GM12801 (cell line): Measurements from ENCODE around the gene HOXA3.

Experiments
- TF ChIP-seq, protein P1 (sequence below): IDR thresholded peaks from one replicate; pipeline ENCODE4 v1.5.1; 2011; ENCODE audit warnings: control low read depth; ENCODE audit not compliant: insufficient read length; ENCODE audit errors: extremely low read depth

Gene HOXA3

DNA sequence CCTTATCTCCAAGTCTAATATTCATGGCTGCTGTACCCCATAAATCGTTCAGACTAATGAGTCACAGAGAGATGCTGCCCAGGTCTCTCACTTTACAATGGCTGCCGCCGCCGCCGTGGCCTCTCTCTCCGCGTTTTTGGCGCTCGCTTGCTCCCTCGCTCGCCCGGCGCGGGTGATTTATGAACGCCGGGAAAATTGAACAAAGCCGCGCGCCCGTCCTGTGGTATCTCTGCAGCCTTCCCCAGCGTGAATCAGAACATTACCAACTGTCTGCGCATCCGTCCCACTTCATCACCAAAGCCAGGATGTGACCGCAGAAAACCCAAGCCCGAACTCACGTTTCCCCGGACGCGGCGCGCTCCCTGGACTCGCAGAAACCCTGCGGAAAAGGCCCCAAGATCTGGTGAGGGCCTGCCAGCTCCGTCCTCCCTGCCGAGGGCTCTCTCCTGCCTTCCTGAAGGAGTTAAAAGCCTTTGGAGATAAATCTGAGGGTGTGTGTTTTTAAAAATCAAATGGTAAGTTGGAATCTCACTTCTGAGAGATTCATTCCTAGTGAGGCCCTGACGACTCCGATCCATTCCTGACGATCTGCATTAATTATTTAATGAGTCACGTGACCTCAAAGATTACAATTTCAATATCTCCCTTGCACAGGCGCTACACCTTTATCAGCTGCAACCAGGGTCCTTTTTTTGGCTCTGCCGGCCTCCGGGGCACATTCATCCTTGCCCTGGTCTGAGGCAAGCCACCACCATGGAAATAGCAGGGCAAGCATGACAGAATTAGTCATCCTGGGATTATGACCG, 28.1 kb downstream of the HOXA3 start:
- TF ChIP-seq, protein P1, sequence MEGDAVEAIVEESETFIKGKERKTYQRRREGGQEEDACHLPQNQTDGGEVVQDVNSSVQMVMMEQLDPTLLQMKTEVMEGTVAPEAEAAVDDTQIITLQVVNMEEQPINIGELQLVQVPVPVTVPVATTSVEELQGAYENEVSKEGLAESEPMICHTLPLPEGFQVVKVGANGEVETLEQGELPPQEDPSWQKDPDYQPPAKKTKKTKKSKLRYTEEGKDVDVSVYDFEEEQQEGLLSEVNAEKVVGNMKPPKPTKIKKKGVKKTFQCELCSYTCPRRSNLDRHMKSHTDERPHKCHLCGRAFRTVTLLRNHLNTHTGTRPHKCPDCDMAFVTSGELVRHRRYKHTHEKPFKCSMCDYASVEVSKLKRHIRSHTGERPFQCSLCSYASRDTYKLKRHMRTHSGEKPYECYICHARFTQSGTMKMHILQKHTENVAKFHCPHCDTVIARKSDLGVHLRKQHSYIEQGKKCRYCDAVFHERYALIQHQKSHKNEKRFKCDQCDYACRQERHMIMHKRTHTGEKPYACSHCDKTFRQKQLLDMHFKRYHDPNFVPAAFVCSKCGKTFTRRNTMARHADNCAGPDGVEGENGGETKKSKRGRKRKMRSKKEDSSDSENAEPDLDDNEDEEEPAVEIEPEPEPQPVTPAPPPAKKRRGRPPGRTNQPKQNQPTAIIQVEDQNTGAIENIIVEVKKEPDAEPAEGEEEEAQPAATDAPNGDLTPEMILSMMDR, result no peak

DNA sequence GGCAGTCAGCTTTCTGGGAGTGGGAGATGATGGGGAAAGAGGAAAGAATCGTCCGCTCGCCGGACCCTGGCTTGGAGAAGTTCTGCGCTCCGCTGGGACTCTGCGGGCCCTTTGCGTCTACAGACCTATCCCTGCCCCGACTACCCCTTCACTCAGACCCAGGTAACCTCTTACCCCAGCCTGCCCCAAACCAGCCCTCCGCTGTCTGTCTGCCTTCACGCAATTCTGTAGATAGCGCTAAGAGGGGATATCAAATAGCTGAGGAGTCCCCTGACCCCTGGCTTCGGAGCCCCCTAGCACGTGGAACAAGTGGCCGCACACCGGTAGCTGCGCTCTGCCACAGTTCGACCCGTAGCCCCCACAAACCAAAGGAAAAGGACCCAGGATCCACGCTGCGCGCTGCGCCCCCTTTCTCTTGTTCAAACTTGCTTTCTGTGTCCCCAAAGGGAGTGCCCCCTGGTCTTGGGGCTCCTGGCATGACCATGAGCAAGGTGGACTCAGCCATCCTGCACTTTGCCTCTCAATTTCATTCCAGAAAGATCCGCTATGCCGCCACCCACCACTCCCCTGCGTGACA, 28.8 kb downstream of the HOXA3 start:
- TF ChIP-seq, protein P1, result no peak

DNA sequence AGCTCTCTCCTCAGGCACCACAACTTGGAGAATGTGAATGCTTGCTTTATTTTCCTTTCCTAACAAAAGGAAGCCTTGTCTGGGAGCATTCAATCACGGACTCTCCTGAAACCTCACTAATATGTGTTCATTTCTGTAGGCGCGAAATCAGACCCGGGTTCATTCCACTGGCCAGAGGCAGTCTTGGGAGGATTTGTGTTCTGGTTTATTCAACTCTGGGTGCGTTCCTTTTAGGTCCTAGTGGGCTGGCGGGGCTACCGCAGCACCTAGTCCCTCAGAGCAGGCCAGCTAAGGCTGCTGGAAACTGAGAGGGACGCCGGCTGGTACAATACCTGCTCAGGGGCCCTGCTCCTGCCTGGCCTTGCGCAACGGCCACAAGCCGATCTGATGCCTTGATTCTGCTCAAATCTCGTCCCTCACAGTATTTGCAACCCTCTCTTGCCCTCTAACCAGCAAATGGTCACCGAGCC, 29.3 kb downstream of the HOXA3 start:
- TF ChIP-seq, protein P1, result no peak

DNA sequence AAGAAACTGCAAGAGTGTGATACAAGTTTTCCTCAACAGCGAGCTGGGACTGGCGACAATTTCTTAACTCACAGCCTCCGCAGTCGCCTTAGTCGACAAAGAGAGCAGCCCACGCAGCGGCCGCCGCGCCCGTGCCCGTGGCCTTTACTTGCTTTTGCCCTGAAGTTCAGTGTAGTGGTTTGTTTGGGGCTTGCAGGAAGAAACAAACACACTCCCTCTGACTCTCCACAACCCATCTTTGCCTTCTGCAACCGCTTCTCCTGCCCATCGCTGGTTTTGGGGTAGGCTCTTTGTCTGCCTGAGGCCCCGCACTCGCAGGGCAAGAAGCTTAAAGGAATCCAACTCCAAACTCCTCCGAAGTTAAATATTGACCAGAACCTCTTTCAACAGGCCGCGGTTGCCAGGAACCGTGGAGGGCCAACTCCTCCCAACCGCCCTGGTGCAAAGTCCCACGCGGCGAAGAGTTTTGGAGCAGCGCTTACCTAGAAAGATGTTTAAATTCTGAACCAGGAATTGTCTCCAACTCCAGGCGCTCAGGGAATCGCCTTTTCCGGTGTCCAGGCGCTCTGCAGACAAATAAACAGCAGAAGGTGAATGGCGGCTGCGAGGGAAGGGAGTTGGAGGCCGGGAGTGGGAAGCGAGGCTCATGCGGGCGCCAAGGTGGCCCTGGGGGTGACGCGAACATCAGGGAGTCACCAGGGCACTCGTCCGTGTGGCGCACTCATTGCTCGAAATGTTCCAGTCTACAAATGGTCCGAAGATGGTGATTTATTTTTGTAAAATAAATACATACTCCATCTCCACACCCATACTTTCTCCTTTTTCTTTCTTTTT, 30.1 kb downstream of the HOXA3 start:
- TF ChIP-seq, protein P1, result no peak

DNA sequence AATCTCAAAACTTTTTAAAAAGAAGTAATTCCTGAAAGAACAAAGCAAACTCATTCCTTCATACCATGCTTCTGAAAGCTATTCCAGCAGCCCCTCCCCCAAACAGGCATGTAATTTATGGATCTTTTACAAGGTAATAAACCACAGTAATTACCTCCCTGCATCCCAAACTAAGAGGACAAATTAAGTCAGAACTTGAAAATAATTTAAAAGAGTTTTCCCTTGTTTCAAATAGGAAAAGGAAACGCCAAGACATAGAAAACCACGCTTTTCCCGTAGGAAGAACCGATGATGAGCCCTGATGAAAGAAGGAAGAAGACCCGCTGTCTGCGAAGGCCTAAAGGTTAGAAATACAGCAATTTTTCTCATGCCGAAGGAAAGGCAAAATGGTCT, 30.7 kb downstream of the HOXA3 start:
- TF ChIP-seq, protein P1, result no peak

DNA sequence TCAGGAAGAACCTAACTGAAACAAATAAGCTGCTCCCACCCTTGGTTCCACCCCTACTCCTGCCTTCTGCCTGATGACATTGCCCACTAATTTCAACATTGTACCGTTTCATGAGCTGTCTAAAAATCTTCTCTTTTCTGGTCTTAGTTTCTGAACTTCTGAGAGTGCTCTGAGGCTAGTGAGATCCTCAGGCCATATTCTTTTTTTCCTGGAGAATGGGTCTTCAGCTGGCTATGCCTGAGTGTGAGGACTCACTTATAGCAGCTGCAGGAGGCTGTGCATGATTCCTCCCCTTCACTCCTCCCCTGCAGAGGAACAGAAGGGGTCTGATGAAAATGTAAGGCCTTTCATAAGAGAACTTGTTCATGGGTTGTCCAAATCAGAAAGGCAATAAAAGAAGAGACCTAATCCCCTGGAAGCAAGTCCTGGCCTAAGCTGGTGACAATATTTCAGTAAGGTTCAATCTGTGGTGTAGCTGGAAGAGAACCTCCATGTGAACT, 32.9 kb downstream of the HOXA3 start:
- TF ChIP-seq, protein P1, result no peak

DNA sequence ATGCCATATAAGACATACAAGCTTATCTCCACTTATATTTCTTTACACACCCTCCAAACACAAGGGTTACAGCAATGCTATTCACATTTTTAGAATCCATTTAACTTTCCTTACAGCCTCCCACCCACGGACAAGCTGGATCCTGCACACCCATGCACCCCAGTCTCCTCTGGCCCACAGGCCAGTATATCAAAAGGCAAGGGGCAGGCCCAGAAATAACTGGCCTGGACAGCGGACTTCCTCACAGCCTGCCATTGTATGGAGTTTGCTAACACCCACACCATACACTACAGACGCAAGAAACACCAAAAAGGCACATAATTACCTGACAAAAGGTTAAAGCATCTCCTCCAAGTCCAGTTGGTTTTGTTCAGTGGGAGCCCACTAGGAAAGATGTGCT, 33.8 kb downstream of the HOXA3 start:
- TF ChIP-seq, protein P1, result no peak
